ENCODE results near the gene C1QL4.
"Not testable (repeated sequence)": the region's sequence is repeated elsewhere in the genome, so short reads cannot be mapped to it uniquely, and the experiment has no call there.

Gene C1QL4

DNA sequence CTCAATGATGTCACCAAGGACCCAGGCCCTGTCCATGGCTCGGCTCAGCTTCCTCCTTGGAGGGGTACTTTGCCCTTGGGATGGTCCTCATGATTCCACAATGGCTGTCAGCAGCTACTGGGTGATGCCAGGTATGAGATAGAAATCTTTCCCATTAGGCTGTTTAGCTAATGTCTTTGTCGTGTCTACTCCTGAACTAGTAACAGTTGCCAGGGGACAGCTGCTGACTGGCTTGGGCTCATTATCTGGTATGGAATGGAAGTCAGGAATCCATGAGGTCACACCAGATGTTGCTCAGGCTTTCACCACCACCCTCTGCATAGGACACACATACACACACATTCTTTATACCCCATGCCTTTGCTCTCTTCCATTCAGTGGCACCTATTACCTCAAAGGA is 32.8 kb downstream of the C1QL4 start:
- no peak for DNase-seq (ENCODE audit: low read depth, low spot score)

- DNase-seq (ENCODE audit: low read depth, low spot score), result no peak
Observed at GRCh38 chr12:49301760-49302159, 35.2 kb downstream of the C1QL4 start.

- DNase-seq (ENCODE audit: low read depth, low spot score), result no peak
Observed at GRCh38 chr12:49298160-49298559, 38.8 kb downstream of the C1QL4 start.

GRCh38 chr12:49297695-49298060 is 39.3 kb downstream of the C1QL4 start:
- DNase-seq (ENCODE audit: low read depth, low spot score), result no peak

GRCh38 chr12:49296836-49297694 is 39.9 kb downstream of the C1QL4 start:
- DNase-seq (ENCODE audit: low read depth, low spot score), result no peak

- no peak for DNase-seq (ENCODE audit: low read depth, low spot score)
Observed at GRCh38 chr12:49296034-49296835, 40.8 kb downstream of the C1QL4 start.

DNA sequence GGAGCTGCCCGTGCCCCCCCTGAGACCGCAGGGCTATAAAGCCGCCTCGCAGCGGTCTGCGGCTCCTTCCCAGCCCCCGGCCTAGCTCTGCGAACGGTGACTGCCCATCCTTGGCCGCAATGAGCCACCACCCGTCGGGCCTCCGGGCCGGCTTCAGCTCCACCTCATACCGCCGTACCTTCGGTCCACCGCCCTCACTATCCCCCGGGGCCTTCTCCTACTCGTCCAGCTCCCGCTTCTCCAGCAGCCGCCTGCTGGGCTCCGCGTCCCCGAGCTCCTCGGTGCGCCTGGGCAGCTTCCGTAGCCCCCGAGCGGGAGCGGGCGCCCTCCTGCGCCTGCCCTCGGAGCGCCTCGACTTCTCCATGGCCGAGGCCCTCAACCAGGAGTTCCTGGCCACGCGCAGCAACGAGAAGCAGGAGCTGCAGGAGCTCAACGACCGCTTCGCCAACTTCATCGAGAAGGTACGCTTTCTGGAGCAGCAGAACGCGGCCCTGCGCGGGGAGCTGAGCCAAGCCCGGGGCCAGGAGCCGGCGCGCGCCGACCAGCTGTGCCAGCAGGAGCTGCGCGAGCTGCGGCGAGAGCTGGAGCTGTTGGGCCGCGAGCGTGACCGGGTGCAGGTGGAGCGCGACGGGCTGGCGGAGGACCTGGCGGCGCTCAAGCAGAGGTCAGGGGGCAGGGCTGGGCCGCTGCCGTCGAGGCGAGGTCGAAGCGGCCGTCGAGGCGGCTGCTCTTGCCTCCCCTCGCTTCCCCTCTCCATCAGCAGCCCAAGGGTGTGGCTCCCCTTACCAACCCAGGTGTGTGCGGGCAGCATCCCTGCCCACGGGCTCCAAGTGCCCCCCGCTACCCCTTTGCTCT is 41.7 kb downstream of the C1QL4 start, which contains the start of gene PRPH:
Gene PRPH (plus strand): TSS at position 66 of the 855 bp plus-strand sequence. CDS start 54 bp downstream, at position 120.
- no peak for DNase-seq (ENCODE audit: low read depth, low spot score)

- DNase-seq (ENCODE audit: low read depth, low spot score), result no peak
Observed at GRCh38 chr12:49294804-49295081, 42.2 kb downstream of the C1QL4 start.

DNA sequence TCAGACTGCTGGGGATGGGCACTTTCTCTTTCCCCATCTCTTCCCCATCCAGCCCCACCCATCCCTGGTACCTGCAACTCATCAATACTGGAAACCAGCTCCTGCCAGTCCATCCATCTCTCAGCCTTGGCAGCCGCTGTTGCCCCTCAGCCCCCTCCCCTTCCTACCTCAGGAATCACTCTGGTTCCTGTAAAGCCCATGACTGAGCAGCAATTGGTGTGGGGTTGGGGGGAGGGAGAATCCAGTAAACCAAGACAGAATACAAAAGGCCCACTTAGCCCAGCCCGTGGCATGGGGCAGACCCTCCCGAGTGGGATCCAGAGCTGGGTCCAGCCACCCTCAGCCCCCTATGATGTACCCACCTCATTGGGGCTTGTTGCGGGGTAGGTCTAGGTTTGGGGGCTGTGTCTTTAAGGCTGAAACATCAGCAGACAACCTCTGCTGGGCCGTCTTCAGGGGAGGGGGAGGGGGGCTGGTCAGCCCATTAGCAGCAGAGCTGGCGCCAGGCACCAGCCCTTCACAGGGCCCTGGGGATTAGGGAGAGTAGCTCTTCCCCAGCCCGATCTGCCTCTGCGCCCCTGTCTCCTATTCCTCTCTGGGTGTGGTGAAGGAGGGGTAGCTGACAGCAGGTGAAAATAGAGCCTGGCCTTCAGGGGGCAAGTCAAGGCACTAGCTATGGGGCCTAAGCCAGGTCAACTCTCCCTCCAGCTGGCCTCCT is 42.7 kb downstream of the C1QL4 start:
- no peak for DNase-seq (ENCODE audit: low read depth, low spot score)

DNA sequence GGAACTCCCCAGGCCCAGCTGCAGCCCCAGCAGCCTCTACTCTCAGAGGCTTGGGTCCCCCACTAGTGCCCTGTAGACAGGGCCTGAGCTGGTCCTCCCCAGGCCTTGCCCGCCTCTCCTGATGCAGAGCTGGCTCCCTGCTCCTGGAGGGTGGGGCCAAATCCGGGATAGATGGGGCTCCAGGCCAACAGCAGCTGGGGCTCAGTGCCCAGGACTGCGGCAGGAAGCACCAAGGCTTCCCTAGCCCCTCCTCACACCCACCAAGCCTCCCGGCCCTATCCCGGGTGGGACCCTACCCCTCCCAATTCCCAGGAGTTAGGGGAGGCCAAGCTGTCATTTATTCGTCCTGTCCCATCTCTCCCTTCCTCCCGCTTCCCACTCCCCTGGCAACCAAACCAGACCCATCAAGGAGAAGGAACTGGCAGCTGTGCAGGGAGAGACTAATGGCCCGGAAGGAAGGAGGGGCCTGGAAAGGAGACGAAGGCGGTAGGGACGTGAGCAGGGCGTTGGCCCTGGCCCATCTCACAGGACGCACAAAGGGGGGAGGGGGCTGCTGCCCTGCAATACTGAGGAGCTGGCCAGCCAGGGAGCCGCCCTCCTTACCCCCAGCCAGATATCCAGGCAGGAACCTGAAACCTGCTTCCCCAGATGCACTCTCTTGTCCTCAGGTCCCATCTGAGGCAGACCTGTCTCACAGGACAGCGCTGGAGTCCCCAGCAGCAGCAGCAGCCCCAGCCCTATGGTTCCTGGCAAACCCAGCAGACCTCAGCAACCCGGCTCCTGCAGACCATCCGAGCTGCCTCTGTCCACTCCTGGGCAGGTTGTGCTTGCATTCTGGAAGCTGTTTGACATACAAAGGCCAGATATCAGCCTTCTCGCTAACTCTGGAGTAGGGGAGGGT is 43.7 kb downstream of the C1QL4 start:
- no peak for DNase-seq (ENCODE audit: low read depth, low spot score)

DNA sequence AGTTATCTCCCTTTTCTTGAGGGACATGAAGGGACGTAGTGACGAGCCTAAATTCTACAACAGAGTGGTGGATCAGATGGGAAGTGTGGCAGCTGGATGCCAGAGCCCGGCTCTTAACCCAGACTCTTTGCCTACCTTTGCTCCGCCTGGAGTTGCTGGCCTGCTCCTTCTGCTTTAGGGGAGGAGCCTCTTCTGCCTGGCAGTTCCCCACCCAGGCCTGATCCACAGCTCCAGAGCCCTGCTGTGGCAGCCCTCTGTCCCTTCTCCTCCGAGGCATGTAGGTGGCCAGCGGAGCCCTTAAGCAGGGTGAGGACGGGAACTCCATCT is 44.3 kb downstream of the C1QL4 start:
- no peak for DNase-seq (ENCODE audit: low read depth, low spot score)

DNA sequence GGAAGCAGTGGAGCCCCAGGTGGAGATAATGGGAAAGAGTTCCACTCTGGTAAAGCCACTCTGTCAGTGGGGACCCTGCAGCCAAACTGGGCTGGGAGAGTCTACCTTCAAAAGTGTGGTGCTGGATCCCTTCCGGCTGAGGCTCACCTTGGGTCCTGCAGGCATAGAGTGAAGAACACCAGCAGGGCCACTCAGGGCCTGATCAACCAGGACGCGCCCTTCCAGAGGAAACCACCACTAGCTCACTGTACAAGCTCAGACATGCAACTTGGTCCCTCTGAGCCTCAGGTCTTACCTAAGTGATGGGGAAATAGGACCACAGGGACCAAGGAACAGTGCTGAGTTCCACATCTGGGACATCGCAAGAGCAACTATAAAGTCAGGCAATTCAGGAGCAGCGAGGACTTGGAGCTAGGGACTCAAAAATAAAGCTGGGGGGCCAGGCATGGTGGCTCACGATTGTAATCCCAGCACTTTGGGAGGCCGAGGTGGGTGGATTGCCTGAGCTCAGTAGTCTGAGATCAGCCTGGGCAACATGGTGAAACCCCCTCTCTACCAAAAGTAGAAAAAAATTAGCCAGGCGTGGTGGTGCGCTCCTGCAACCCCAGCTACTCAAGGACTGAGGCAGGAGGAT is 47.9 kb downstream of the C1QL4 start:
- DNase-seq (ENCODE audit: low read depth, low spot score), result no peak

- DNase-seq (ENCODE audit: low read depth, low spot score), result no peak
Observed at GRCh38 chr12:49288412-49288853, 48.6 kb downstream of the C1QL4 start.

DNA sequence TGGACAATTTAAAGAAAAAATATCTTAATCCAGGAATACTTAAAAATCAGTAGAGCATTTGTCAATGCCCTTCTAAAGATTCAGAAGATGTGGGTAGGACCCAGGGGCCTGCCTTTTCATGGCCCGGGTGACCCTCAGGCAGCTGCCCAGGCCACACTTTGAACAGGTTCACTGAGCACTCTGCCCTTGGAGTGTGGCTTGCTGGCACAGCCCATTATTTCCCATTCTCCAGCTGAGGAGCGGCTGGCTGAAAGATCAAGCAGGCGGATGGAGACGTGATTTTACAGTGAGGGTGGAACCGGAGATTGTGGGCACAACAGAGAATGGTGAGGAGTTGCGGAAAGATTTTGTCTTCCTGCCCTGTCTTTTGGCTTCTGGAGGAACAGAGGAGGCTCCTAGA is 49.1 kb downstream of the C1QL4 start:
- DNase-seq (ENCODE audit: low read depth, low spot score), result no peak

DNA sequence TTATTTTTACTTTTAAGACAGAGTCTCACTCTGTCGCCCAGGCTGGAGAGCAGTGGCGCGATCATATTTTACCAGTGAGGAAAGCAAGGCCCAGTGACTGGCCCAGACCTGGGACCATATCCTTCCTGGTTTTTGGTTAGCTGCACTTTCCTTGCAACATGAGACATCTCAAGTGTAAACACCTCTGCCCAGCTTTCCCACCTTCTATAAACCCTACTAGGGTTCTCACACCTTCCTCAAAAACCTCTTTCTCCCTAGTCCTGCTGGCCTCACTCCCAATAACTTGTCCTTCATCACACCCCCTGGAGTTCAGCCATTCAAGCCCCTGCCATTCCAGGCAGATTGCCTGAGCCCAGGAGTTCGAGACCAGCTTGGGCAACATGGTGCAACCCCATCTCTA is 52.3 kb downstream of the C1QL4 start:
- no peak for DNase-seq (ENCODE audit: low read depth, low spot score)

DNA sequence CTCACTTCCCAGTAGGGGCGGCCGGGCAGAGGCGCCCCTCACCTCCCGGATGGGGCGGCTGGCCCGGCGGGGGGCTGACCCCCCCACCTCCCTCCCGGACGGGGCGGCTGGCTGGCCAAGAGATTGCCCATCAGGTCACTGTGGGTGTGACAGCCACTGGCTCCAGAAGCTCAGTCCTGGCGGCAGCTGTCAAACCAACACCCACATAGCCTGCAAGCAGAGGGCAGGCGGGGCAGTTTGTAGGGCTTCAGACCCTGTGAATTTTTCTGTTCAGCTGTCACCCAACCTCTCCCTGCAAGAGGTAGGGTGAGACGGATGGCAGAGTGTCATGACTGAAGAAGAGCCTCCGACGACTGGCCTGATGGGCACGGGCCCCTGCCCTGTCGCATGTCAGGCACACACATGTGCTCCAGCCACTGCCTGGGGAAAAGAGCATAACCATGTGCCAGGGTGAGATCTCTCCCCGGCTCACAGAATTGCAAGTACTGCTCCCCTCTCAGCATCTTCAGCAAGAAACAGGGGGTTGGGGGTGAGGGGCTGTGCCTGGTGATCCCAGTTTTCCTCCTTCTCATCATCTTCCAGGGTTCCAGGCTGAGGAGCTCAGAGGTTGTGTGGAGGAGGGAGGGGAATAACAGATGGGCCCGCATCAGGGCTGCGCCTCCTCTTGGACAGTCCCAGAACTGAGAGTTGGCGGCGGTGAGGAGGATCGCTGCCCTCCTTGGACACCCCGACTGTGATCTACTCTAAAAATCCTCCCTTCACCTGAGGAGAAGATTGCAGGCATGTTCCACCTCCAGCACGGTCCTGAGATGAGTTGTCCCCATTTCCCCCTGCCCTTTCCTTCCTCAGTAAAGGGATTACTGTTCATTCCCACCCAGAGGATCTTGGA is 53.2 kb downstream of the C1QL4 start:
- no peak for DNase-seq (ENCODE audit: low read depth, low spot score)

DNA sequence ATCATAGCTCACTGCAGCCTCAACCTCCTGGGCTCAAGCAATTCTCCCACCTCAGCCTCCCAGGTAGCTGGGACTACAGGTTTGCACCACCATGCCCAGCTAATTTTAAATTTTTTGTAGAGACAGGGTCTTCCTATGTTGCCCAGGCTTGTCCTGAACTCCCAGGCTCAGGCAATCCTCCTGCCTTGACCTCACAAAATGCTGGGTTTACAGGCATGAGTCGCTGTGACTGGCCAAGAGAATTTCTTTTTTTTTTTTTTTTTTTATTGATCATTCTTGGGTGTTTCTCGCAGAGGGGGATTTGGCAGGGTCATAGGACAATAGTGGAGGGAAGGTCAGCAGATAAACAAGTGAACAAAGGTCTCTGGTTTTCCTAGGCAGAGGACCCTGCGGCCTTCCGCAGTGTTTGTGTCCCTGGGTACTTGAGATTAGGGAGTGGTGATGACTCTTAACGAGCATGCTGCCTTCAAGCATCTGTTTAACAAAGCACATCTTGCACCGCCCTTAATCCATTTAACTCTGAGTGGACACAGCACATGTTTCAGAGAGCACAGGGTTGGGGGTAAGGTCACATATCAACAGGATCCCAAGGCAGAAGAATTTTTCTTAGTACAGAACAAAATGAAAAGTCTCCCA is 54.1 kb downstream of the C1QL4 start:
- DNase-seq (ENCODE audit: low read depth, low spot score), result not testable (repeated sequence)

Measured in brain pericyte (primary cell).